ENCODE data around the gene USP37. TPM values are rescaled to one million over a fixed set of nuclear protein-coding genes. Genes with fewer than 3 reads are reported as not detected.

The USP37 gene
- total and polyA plus RNA-seq, 2 of the 13 experiments (the other 11 are each of a cell fraction or from before 2014, with no cell fraction given), result 6.5 to 30.6 TPM

DNA sequence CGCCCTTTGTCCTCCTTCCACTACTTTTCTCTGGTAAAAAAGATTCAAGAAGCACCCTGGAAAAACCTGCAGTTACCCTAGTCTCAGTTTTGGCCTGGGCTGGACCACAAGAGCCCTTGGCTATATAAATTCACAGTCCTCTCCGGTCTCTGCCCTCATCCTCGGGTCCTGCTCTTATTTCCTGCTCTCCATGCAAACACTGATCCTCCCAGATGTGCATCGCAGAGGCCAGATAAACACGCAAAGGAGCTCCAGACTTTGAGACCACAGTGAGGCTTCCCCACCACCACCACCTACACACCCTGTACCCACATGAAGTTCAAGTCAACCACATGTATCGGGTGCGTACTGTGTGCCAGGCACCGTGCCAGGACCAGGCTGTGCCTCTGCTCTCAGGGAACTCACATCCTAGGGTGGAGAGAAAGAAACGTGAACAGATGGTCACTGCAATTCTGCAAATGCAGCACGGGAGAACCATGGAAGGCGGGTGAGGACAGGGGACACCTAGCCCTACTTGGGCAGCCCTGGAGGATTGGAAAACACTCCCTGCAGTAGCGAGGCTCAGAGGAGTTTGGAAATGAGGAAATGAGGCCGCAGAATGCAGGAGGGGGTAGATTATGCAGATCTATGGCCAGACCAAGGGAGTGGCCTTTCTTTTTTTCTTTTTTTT is 161.1 kb downstream of the USP37 start (continued):
- TF ChIP-seq, protein P1, sequence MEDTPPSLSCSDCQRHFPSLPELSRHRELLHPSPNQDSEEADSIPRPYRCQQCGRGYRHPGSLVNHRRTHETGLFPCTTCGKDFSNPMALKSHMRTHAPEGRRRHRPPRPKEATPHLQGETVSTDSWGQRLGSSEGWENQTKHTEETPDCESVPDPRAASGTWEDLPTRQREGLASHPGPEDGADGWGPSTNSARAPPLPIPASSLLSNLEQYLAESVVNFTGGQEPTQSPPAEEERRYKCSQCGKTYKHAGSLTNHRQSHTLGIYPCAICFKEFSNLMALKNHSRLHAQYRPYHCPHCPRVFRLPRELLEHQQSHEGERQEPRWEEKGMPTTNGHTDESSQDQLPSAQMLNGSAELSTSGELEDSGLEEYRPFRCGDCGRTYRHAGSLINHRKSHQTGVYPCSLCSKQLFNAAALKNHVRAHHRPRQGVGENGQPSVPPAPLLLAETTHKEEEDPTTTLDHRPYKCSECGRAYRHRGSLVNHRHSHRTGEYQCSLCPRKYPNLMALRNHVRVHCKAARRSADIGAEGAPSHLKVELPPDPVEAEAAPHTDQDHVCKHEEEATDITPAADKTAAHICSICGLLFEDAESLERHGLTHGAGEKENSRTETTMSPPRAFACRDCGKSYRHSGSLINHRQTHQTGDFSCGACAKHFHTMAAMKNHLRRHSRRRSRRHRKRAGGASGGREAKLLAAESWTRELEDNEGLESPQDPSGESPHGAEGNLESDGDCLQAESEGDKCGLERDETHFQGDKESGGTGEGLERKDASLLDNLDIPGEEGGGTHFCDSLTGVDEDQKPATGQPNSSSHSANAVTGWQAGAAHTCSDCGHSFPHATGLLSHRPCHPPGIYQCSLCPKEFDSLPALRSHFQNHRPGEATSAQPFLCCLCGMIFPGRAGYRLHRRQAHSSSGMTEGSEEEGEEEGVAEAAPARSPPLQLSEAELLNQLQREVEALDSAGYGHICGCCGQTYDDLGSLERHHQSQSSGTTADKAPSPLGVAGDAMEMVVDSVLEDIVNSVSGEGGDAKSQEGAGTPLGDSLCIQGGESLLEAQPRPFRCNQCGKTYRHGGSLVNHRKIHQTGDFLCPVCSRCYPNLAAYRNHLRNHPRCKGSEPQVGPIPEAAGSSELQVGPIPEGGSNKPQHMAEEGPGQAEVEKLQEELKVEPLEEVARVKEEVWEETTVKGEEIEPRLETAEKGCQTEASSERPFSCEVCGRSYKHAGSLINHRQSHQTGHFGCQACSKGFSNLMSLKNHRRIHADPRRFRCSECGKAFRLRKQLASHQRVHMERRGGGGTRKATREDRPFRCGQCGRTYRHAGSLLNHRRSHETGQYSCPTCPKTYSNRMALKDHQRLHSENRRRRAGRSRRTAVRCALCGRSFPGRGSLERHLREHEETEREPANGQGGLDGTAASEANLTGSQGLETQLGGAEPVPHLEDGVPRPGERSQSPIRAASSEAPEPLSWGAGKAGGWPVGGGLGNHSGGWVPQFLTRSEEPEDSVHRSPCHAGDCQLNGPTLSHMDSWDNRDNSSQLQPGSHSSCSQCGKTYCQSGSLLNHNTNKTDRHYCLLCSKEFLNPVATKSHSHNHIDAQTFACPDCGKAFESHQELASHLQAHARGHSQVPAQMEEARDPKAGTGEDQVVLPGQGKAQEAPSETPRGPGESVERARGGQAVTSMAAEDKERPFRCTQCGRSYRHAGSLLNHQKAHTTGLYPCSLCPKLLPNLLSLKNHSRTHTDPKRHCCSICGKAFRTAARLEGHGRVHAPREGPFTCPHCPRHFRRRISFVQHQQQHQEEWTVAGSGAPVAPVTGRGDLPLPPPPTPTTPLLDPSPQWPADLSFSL (CRISPR knock-in tag; IDR thresholded peaks at IDR 0.05), result no peak; the same call in 1 of the 2 replicates
- TF ChIP-seq ZNF382 (CRISPR knock-in tag; IDR thresholded peaks at IDR 0.05; ENCODE audit: borderline replicate concordance) (no peak), ZNF543 (CRISPR knock-in tag; IDR thresholded peaks at IDR 0.05) (no peak), ZNF282 (IDR thresholded peaks at IDR 0.05; ENCODE audit: partially characterized antibody) (no peak), RCOR2 (CRISPR knock-in tag; IDR thresholded peaks at IDR 0.05) (no peak; the same call in 1 of the 2 replicates), SOX6 (IDR thresholded peaks at IDR 0.05) (no peak), SOX6 (CRISPR knock-in tag; IDR thresholded peaks at IDR 0.05) (no peak), YEATS2 (CRISPR knock-in tag; IDR thresholded peaks at IDR 0.05; ENCODE audit: borderline replicate concordance) (peak; percentile 0; the same call in 1 of the 2 replicates), FOXO1 (CRISPR knock-in tag; IDR thresholded peaks at IDR 0.05) (0 out of 2 replicates have a peak, but pooled peaks have one; percentile 36), HHEX (CRISPR knock-in tag; IDR thresholded peaks at IDR 0.05) (no peak), TGIF2 (CRISPR knock-in tag; IDR thresholded peaks at IDR 0.05) (0 out of 2 replicates have a peak, but pooled peaks have one; percentile 67), THYN1 (CRISPR knock-in tag; IDR thresholded peaks at IDR 0.05; ENCODE audit: borderline replicate concordance, low read depth) (0 out of 2 replicates have a peak, but pooled peaks have one; percentile 84), DNMT1 (CRISPR knock-in tag; IDR thresholded peaks at IDR 0.05) (no peak), PHF5A (CRISPR knock-in tag; IDR thresholded peaks at IDR 0.05; ENCODE audit: low read depth, unreplicated experiment) (no peak), HES4 (CRISPR knock-in tag; IDR thresholded peaks at IDR 0.05; ENCODE audit: borderline replicate concordance) (peak; percentile 61; the same call in 1 of the 2 replicates), ZNF572 (CRISPR knock-in tag; IDR thresholded peaks at IDR 0.05) (peak; percentile 91; the same call in 1 of the 2 replicates), ZNF530 (CRISPR knock-in tag; IDR thresholded peaks at IDR 0.05; ENCODE audit: low read depth) (no peak)
- TF ChIP-seq, protein P2, sequence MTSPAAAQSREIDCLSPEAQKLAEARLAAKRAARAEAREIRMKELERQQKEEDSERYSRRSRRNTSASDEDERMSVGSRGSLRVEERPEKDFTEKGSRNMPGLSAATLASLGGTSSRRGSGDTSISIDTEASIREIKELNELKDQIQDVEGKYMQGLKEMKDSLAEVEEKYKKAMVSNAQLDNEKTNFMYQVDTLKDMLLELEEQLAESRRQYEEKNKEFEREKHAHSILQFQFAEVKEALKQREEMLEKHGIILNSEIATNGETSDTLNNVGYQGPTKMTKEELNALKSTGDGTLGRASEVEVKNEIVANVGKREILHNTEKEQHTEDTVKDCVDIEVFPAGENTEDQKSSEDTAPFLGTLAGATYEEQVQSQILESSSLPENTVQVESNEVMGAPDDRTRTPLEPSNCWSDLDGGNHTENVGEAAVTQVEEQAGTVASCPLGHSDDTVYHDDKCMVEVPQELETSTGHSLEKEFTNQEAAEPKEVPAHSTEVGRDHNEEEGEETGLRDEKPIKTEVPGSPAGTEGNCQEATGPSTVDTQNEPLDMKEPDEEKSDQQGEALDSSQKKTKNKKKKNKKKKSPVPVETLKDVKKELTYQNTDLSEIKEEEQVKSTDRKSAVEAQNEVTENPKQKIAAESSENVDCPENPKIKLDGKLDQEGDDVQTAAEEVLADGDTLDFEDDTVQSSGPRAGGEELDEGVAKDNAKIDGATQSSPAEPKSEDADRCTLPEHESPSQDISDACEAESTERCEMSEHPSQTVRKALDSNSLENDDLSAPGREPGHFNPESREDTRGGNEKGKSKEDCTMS (CRISPR knock-in tag; conservative IDR thresholded peaks at IDR 0.05), result no peak
- TF ChIP-seq, protein P3, sequence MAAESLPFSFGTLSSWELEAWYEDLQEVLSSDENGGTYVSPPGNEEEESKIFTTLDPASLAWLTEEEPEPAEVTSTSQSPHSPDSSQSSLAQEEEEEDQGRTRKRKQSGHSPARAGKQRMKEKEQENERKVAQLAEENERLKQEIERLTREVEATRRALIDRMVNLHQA (CRISPR knock-in tag; IDR thresholded peaks at IDR 0.05), result no peak
- TF ChIP-seq, protein P4, sequence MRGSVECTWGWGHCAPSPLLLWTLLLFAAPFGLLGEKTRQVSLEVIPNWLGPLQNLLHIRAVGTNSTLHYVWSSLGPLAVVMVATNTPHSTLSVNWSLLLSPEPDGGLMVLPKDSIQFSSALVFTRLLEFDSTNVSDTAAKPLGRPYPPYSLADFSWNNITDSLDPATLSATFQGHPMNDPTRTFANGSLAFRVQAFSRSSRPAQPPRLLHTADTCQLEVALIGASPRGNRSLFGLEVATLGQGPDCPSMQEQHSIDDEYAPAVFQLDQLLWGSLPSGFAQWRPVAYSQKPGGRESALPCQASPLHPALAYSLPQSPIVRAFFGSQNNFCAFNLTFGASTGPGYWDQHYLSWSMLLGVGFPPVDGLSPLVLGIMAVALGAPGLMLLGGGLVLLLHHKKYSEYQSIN (CRISPR knock-in tag; IDR thresholded peaks at IDR 0.05; ENCODE audit: borderline replicate concordance), result no peak

Measured in HepG2 (cell line).